Smooth muscle cell (in vitro differentiated cells): ENCODE results near the gene BNIPL. TPM values are rescaled to one million over a fixed set of nuclear protein-coding genes. Genes with fewer than 3 reads are reported as not detected.

Source experiments
- DNase-seq: peaks from one replicate; lab custom pipeline; 2025; ENCODE audit not compliant: unreplicated experiment; lab: John Stamatoyannopoulos, UW
- H2AFZ ChIP-seq: fragments of 200-600 bp; sonication (generic); 2 replicates; pipeline ENCODE4 v1.6.0; 2016; ENCODE audit warnings: antibody characterized with exemption, low read depth, mild to moderate bottlenecking
- H3F3A ChIP-seq: fragments of 200-600 bp; sonication (generic); 2 replicates; pipeline ENCODE4 v1.6.0; 2017; ENCODE audit warnings: antibody characterized with exemption, low read depth
- H3K27ac ChIP-seq: fragments of 200-600 bp; sonication (generic); 2 replicates; pipeline ENCODE4 v1.5.1; 2016; ENCODE audit warnings: low read depth, mild to moderate bottlenecking
- H3K27me3 ChIP-seq: fragments of 200-600 bp; sonication (generic); 2 replicates; pipeline ENCODE4 v1.6.1; 2016; ENCODE audit warnings: low read depth, mild to moderate bottlenecking
- H3K36me3 ChIP-seq: fragments of 200-600 bp; sonication (generic); 2 replicates; pipeline ENCODE4 v1.5.1; 2016; ENCODE audit warnings: low read depth
- H3K4me1 ChIP-seq: fragments of 200-600 bp; sonication (generic); 2 replicates; pipeline ENCODE4 v1.5.1; 2016; ENCODE audit warnings: low read depth
- H3K4me2 ChIP-seq: fragments of 200-600 bp; sonication (generic); 2 replicates; pipeline ENCODE4 v1.6.0; 2016; ENCODE audit warnings: mild to moderate bottlenecking
- H3K4me3 ChIP-seq: fragments of 200-600 bp; sonication (generic); 2 replicates; pipeline ENCODE4 v1.5.1; 2016; ENCODE audit warnings: mild to moderate bottlenecking
- H3K79me2 ChIP-seq: fragments of 200-600 bp; sonication (generic); 2 replicates; pipeline ENCODE4 v1.6.0; 2016; ENCODE audit warnings: low read depth, mild to moderate bottlenecking
- H3K9ac ChIP-seq: fragments of 200-600 bp; sonication (generic); 2 replicates; pipeline ENCODE4 v1.6.0; 2016; ENCODE audit warnings: low read depth
- H3K9me3 ChIP-seq: fragments of 200-600 bp; sonication (generic); replicated peaks from 2 replicates; pipeline ENCODE4 v1.5.1; 2016; ENCODE audit warnings: low read depth
- H4K20me1 ChIP-seq: fragments of 200-600 bp; sonication (generic); 2 replicates; pipeline ENCODE4 v1.6.0; 2016; ENCODE audit warnings: low read depth
- WGBS: methylation state at CpG from one replicate; pipeline ENCODE4 v1.1.7; 2016; ENCODE audit warnings: low lambda C conversion rate; 5-methylcytosine and 5-hydroxymethylcytosine counted together
- polyA plus RNA-seq: library from polyadenylated mRNA; unstranded; fragments of >200 nt; fragmentation: Nextera tagmentation; extraction: Ambion mirVana; gene quantifications from 2 replicates; pipeline ENCODE4 v1.2.1, GENCODE V29; 2016
- total RNA-seq: library from RNA; depleted of rRNA; stranded (reverse); fragments of >200 nt; gene quantifications from 2 replicates; pipeline ENCODE4 v1.2.3, GENCODE V29; 2014
- TF ChIP-seq, protein P1 (sequence below): fragments of 200-600 bp; sonication (generic); IDR thresholded peaks from 2 replicates; pipeline ENCODE4 v1.5.1; 2017; ENCODE audit warnings: borderline replicate concordance, mild to moderate bottlenecking, antibody characterized with exemption; ENCODE audit not compliant: insufficient read depth, poor library complexity, severe bottlenecking

Gene BNIPL
- total and polyA plus RNA-seq, 2 experiments from 2014 or later: 0.93 to 5.6 TPM

DNA sequence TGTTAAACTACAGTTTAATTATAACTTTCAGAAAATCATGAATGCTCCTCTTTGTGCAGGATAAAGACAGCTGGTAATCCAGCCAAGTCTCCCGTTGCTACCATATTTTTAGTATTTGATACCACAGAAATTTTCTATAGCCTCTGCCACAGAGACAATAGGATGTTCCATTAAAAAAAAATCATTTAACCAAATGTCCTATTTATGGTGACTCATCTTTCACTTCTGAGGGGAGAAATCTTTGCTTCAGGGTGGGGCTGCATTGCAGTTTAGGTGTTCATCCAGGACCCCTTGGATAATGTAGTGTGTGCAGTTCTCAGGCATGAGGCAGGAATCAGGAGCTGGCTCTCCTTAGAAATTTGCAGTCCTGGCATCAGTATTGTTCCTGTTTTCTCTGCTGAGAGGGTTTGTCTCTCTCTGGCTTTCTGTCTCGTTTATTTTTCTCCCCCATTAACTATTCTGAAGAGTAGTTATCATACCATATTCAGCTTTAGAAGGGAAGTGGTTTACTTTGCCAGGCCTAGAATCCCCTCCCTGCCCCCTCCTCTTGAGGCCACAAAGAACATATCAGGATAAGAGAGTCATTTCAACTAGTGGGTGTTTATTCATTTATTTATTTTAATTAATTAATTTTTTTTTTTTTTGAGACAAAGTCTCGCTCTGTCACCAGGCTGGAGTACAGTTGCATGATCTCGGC, 25.1 kb upstream of the BNIPL start:
- Histone ChIP-seq H3K4me2 (no peak overlapping the region), H3K79me2 (peaks cover 27% of the 10 kb centered on the region), H3K9me3 (no peaks in the 10 kb centered on the region), H3K27me3 (no peaks in the 10 kb centered on the region), H2AFZ (no peak overlapping the region), H4K20me1 (no peaks in the 10 kb centered on the region), H3K27ac (peak overlapping the region; percentile 1), H3F3A (peaks cover 7% of the 10 kb centered on the region), H3K9ac (no peak overlapping the region), H3K36me3 (no peaks in the 10 kb centered on the region), H3K4me3 (no peak overlapping the region), H3K4me1 (peaks cover 5% of the 10 kb centered on the region)
- TF ChIP-seq, protein P1, sequence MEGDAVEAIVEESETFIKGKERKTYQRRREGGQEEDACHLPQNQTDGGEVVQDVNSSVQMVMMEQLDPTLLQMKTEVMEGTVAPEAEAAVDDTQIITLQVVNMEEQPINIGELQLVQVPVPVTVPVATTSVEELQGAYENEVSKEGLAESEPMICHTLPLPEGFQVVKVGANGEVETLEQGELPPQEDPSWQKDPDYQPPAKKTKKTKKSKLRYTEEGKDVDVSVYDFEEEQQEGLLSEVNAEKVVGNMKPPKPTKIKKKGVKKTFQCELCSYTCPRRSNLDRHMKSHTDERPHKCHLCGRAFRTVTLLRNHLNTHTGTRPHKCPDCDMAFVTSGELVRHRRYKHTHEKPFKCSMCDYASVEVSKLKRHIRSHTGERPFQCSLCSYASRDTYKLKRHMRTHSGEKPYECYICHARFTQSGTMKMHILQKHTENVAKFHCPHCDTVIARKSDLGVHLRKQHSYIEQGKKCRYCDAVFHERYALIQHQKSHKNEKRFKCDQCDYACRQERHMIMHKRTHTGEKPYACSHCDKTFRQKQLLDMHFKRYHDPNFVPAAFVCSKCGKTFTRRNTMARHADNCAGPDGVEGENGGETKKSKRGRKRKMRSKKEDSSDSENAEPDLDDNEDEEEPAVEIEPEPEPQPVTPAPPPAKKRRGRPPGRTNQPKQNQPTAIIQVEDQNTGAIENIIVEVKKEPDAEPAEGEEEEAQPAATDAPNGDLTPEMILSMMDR: no peak
- no peak for DNase-seq
- 86% methylated on average over 4 of the region's 4 CpGs for WGBS

DNA sequence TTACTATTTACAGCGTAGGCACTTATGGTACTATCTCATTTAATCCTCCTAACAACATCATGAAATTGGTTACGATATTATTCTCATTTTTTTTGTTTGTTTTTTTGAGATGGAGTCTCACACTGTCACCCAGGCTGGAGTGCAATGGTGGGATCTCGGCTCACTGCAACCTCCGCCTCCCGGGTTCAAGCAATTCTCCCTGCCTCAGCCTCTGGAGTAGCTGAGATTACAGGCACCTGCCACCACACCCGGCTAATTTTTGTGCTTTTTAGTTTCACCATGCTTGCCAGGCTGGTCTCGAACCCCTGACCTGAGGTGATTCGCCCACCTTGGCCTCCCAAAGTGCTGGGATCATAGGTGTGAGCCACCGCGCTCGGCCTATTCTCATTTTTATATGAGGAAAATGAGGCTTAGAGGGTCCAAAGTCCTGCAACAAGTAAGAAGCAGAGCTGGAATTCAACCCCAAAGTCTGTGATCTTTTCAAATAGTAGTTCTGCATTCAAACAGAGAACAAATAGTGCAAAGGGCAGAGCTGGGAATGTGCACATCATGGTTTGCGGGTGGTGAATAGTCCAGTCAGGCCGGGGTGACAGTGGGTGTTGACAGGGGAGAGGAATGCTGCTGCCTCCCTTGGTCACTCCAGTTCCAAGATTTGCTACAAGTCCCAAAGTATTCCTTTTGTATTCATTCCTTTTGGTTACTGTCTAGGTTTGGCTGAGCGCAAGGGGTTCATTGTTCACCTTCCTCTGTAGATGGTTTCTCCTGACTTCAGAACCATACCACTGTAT, 23.5 kb upstream of the BNIPL start:
- Histone ChIP-seq H3K36me3 (no peaks in the 10 kb centered on the region), H4K20me1 (no peaks in the 10 kb centered on the region), H3K4me1 (peaks cover 5% of the 10 kb centered on the region), H2AFZ (no peak overlapping the region), H3K9ac (no peak overlapping the region), H3K79me2 (peaks cover 27% of the 10 kb centered on the region), H3K4me3 (no peak overlapping the region), H3K9me3 (no peaks in the 10 kb centered on the region), H3K27me3 (no peaks in the 10 kb centered on the region), H3K4me2 (no peak overlapping the region), H3K27ac (no peak overlapping the region), H3F3A (peaks cover under 1% of the 10 kb centered on the region)
- WGBS: 94% methylated on average over 14 of the region's 14 CpGs
- TF ChIP-seq, protein P1: no peak
- no peak for DNase-seq

DNA sequence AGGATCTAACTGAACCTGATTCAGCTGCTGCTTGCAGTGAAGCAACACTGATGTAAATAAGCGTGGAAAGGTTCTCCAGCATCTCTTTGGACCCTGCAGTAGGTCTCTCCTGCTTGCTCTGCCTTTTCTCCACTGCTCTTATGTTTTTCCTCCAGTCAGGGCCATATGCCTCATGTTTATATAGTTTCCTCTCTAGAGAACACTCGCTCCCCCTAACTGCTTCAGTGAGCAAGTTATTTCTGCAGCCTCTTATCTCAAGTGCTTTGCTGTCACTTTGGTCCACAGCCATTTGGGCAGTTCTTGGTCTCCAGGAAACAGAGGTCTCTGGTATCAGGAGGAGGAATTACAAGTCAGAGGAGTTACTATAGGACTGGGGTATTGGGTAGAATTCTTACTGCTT, 22.9 kb upstream of the BNIPL start:
- 46% methylated on average over 2 of the region's 2 CpGs for WGBS
- Histone ChIP-seq H3K27ac (no peak overlapping the region), H3F3A (no peaks in the 10 kb centered on the region), H3K27me3 (no peaks in the 10 kb centered on the region), H3K36me3 (no peaks in the 10 kb centered on the region), H3K4me3 (no peak overlapping the region), H3K4me1 (peaks cover 5% of the 10 kb centered on the region), H3K9ac (no peak overlapping the region), H3K4me2 (no peak overlapping the region), H4K20me1 (no peaks in the 10 kb centered on the region), H3K79me2 (peaks cover 27% of the 10 kb centered on the region), H3K9me3 (no peaks in the 10 kb centered on the region), H2AFZ (no peak overlapping the region)
- no peak for DNase-seq
- TF ChIP-seq, protein P1: no peak
